IPS DF 19.7 (cell line): ENCODE results near the gene SNRNP25.
"Not testable (repeated sequence)": the region's sequence is repeated elsewhere in the genome, so short reads cannot be mapped to it uniquely, and the experiment has no call there.

Experiments used
- DNase-seq: peaks from one replicate; pipeline ENCODE4 v3.0.0-alpha.2; 2013; ENCODE audit warnings: low read depth, low spot score

Gene SNRNP25

GRCh38 chr16:41439-42068 lies 12.1 kb upstream of the SNRNP25 start:
- DNase-seq, result no peak

DNA sequence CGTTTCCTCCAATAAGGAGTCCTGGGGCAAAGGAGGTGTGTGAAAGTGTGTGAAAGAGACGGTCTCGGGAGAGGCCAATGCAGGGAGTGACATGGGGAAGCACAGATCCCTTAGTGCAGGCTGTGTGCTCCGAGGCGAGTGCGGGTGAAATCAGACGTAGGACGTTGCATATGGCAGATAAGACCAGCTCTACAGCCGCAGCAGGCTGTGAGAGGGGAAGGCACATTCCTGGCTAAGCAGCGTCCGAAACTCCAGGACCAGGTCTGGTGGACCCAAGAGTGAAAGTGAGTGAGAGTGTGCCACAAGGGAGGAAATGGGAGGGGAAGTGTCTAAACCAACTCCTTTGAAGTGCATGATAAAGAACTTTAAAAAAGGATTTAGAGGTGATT lies 11.6 kb upstream of the SNRNP25 start:
- DNase-seq, result no peak

- DNase-seq, result no peak
These were observed 10.9 kb upstream of the SNRNP25 start for GRCh38 chr16:42691-43090.

GRCh38 chr16:43294-43693 lies 10.3 kb upstream of the SNRNP25 start:
- DNase-seq, result no peak

DNA sequence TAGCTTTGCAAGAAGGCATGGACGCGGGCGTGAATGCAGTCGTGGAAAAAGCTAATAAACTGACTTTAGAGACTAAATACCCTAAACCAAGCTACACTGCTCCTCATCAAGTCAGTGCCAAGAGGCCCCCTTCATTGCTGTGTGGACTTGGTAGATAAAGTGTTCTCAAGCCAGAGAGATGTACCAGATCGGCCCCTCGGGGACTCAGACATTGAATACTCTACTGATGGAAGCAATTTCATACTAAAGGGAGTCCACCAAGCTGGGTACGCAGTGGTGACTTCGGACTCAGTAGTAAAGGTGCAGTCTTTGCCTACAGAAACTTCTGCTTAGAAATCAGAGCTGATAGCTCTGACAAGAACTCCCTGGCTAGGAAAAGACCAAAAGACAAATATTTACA lies 9.0 kb upstream of the SNRNP25 start:
- no peak for DNase-seq

- DNase-seq, result no peak
These were observed 8.2 kb upstream of the SNRNP25 start for GRCh38 chr16:45454-45853.

GRCh38 chr16:46510-46909 lies 7.1 kb upstream of the SNRNP25 start:
- not testable (repeated sequence) for DNase-seq

DNA sequence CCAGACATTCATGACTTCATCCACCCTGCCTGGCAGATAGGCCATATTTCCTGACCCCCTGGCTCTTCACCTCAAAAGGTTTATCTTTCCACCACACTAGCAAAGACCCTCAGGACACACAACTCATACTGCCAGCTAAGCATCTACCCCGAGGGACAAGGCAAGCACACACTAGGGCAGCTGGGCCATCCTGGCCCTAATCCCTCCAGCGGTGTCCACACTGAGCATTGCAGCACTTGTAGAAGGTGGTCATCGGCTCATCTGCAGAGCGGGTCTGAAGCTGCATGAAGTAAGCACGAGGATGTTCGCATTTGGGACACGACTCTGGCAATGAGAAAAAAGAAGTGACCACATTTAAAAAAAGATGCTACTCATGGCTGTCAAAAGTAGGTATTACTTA lies 6.4 kb upstream of the SNRNP25 start:
- no peak for DNase-seq

GRCh38 chr16:50769-51591 lies 2.6 kb upstream of the SNRNP25 start:
- no peak for DNase-seq

DNA sequence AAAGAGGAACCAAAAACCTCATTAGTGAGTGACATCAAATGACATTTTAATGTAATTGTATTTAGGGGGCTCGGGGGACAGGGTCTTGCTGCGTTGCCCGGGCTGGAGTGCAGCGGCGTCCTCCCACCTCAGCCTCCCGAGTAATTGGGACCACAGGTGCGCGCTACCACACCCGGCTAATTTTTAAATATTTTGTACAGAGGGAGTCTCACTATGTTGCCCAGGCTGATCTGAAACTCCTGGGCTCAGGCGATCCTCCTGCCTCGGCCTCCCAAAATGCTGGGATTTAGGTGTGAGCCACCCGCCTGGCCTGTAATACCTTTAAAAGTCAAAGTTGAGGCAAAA lies 581 bp downstream of the SNRNP25 start:
- DNase-seq, result no peak

- DNase-seq, result no peak
These were observed 2.0 kb downstream of the SNRNP25 start for GRCh38 chr16:55571-56136.

DNA sequence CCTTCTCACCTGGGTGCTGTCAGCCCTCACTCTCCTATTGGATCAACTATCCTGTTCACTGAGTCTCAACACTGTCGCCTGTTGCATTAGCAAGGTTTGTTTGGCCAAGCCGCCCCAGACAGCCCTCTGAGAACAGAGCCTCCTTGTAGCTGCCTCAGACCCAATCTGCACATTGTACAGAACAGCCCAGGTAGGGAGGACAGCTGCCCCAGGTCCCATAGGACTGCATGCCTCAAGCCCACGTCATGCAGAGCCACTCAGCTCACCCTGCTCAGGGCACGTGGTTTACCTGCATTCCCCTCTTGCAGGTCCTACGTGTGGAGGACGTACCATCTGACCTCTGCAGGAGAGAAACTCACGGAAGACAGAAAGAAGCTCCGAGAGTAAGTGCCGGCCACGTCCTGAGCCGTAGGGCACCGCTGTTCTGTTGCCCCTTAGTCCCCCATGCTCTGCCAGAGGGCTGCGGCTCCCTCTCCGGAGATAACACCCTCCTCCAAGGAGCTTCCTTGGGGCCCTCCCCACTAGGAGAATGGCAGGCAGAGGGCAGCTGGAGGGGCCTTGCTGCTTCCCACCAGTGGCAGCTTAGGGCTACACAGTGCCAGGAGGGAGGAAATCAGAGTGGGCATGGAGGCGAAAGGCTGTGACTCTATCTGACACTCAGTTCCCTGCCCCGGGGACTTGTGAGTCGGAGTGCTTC lies 2.8 kb downstream of the SNRNP25 start:
- DNase-seq, result no peak

- DNase-seq, result no peak
These were observed 4.1 kb downstream of the SNRNP25 start for GRCh38 chr16:57711-58110.

DNA sequence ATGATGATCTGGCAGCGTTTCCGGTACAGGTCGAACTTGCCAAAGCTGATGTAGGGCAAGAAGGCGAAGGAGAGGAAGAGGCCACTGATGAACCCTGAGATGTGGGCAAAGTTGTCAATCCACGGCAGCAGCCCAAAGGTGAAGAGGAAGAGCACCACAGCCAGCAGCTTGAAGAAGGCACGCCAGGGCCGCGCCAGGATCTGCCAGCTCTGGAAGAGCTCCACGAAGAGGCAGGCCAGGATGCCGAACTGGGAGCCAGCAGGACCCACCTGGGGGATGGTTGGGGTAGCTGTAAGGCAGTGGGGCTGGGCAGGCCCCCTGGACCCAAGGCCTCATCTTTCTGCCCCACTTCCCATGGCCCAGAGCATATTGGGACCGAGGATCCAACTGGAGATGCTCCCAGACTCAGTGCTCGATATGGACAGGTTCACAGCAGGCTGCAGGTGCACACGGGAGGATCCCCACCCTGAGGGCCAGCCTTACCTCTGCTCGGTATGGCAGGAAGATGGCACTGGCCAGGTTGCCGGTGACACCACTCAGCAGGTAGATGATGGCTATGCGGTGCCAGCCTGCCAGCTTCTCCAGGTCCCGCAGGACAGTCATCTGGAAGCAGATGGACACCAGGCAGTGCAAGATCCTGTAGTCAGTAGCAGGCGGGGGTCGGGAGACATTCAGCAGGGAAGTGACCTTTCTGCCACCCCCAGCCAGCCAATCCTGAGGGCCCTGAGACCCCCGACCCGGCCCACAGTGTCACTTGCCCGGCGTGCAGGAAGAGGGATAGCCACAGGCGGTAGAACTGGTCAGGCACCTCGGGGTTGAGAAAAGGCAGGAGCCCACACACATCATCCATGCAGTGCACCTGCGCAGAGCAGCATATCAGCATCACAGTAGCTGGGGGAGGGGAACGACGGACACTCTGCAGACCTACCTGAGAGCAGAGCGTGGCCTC lies 5.1 kb downstream of the SNRNP25 start:
- DNase-seq, result no peak

DNA sequence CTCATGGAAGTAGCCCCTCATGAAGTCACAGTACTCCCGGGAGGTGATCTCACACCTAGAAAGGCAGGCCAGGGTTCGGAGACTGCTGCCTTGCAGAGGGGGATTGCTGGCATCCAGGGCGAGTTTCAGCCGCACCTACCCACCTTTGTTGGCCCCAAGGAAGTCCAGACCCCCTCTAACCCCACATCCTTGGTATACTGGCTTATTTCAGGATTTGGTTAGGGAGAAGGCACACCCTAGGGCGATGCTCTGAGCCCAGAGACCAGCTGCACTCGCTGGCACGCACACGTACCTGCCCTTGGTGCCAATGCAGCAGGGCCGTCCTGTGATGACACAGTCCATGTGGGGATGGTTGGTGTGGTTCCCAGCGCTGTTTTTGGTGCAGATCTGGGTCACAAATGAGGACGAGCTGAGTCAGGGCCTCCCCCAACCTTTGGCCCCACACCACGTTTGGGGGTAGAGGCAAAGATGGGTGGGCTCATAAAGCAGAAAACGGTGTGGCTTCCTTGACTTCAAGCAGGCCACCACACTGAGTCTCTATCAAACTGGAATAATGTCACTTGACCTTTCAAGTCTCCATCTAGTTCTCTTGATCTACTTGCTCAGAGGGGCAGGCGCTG lies 5.9 kb downstream of the SNRNP25 start:
- DNase-seq, result no peak

GRCh38 chr16:60166-60565 lies 6.5 kb downstream of the SNRNP25 start:
- DNase-seq, result no peak

DNA sequence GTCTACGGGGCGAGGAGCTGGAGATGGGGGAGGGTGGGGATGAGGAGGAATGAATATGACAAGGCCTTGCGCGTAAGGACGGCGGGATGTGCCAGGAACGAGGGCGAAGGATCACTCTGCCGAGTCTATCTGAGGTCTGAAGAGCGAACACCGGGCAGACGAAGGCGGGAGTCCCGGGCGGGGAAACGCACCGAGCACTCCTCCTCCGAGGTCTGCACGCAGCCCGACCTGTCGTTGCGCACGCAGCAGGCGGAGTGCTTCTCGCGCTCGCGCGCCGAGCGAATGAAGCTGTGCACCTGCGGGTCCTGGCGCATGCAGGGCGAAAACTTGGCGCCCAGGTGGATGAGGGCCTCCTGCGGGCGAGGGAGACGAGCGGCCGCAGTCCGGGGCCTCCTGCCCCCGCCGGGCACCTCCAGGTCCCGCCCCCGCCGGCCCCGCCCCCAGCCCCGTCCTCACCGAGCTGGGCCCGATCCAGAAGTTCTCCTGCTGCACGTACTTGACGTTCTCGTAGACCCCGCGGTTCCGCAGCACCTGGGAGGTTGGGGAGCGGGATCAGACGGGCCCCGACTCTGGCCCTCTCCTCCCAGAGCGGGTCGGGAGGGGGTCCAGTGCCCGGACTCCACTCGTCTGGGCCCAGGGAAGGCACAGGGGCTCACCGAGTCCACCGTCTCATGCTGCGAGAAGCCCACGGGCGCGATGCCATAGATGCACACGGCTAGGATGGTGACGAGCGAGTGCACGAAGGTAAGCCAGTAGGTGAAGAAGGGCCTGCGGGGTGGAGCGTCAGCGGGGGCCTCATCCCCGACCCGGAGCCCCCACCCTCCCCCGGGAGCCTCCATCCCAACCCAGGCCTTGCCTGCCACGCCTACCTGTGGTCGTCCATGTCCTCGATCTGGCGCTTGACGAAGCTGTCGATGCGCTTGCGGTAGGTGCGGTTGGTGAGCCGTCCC lies 7.6 kb downstream of the SNRNP25 start:
- DNase-seq, result no peak

DNA sequence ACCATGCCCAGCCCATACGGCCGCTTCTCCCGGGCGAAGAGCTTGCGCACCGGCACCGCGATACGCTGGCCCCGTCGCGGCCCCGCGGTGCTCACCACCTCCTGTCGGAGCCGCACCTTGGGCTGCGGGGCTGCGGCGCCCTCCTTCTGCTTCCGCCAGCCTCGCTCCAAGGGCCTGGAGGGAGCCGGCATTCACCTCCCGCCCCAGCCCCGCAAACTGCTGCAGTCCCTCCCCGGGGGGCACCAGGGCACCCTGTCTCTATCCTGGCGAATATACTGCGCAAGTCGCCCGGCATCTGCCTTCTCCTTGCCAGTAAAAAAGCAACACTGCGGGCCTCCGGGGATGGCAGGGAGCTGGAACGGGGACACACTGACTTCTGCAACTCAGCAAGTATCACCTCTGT lies 8.3 kb downstream of the SNRNP25 start:
- DNase-seq, result no peak

DNA sequence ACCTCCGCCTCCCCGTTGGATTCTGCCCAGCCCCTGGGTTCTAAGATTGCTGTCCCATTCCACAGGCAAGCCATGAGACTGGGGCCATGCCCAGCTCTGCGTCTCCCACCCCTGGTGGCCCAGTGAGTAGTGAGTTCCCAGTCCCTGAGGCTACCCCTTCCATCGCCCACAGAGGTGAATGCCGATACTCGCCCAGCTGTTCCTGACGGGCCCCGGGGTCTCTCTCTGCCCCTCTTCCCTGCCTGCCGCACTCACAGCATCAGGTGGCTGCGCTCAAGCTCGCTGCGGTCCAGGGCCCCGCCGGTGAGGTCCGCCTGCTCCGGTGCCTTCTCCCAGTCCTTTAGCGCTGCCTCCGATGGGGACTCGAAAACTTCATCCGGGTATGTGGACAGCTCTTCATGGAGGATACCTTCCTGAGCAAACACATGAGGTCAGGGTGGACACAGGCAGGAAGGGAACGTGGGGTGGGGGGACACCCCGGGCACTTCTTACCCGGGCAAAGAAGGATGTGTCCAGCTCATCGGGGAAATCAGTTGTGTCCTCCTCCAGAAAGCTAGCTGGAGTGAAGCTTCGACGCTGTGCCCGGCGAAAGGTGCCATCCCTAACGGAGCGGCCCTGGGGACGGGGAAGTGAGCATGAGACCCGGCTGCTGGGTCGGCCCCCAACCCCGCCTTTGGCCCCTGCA lies 8.8 kb downstream of the SNRNP25 start:
- DNase-seq, result no peak
